HG03097 (cell line): ENCODE data around the gene GATD1.

Experiments used
- ATAC-seq: cut with Tn5 transposase; IDR thresholded peaks from one replicate; pipeline ENCODE4 v1.9.1; 2021; ENCODE audit not compliant: unreplicated experiment, low FRiP score

Gene GATD1

GRCh38 chr11:729492-730074 lies 47.7 kb downstream of the GATD1 start:
- ATAC-seq = no peak

- no peak for ATAC-seq
Observed at GRCh38 chr11:728901-729491, 48.3 kb downstream of the GATD1 start.

GRCh38 chr11:727859-728748 lies 49.2 kb downstream of the GATD1 start:
- no peak for ATAC-seq

GRCh38 chr11:727281-727701 lies 50.0 kb downstream of the GATD1 start:
- no peak for ATAC-seq

GRCh38 chr11:726278-727220 lies 50.7 kb downstream of the GATD1 start:
- ATAC-seq = no peak

GRCh38 chr11:725624-726202 lies 51.6 kb downstream of the GATD1 start:
- ATAC-seq = no peak

GRCh38 chr11:724778-725386 lies 52.4 kb downstream of the GATD1 start:
- ATAC-seq = no peak

GRCh38 chr11:724049-724777 lies 53.1 kb downstream of the GATD1 start:
- no peak for ATAC-seq

- ATAC-seq = no peak
Observed at GRCh38 chr11:723120-723883, 54.0 kb downstream of the GATD1 start.

- ATAC-seq = no peak
Observed at GRCh38 chr11:722346-722811, 54.9 kb downstream of the GATD1 start.

- no peak for ATAC-seq
Observed at GRCh38 chr11:721741-722345, 55.4 kb downstream of the GATD1 start.

- no peak for ATAC-seq
Observed at GRCh38 chr11:721247-721740, 56.0 kb downstream of the GATD1 start.

GRCh38 chr11:720642-721246 lies 56.5 kb downstream of the GATD1 start:
- ATAC-seq = no peak

GRCh38 chr11:720017-720641 lies 57.2 kb downstream of the GATD1 start:
- ATAC-seq = no peak

GRCh38 chr11:719214-720016 lies 57.9 kb downstream of the GATD1 start:
- no peak for ATAC-seq
